Raji (cell line): Measurements from ENCODE around the gene MAPT.

Source experiments
- POLR2A ChIP-seq: IDR thresholded peaks from 2 replicates; pipeline ENCODE4 v1.6.1; 2011; ENCODE audit warnings: low read depth, low read length, control low read depth; ENCODE audit not compliant: insufficient read depth

The MAPT gene

GRCh38 chr17:45894022-45894784 is at the start of gene MAPT:
TSS of gene MAPT (plus strand) at chr17:45894554. CDS start at chr17:45962338, 67,784 bp downstream.
- TF ChIP-seq POLR2A, result no peak

GRCh38 chr17:45844695-45845375 is 49.5 kb upstream of the MAPT start, which contains the start of gene SPPL2C:
TSS of gene SPPL2C (plus strand) at chr17:45844881. CDS start at chr17:45844907, 26 bp downstream.
- no peak for TF ChIP-seq POLR2A

GRCh38 chr17:45845376-45846185 is 48.8 kb upstream of the MAPT start:
- TF ChIP-seq POLR2A, result no peak

GRCh38 chr17:45846223-45846622 is 48.1 kb upstream of the MAPT start:
- TF ChIP-seq POLR2A, result no peak

GRCh38 chr17:45846646-45847045 is 47.7 kb upstream of the MAPT start:
- TF ChIP-seq POLR2A, result no peak

GRCh38 chr17:45847101-45847500 is 47.3 kb upstream of the MAPT start:
- TF ChIP-seq POLR2A, result no peak

- TF ChIP-seq POLR2A, result no peak
Observed at GRCh38 chr17:45847747-45848146, 46.6 kb upstream of the MAPT start.

- TF ChIP-seq POLR2A, result no peak
Observed at GRCh38 chr17:45848405-45848804, 45.9 kb upstream of the MAPT start.

- TF ChIP-seq POLR2A, result no peak
Observed at GRCh38 chr17:45848868-45849535, 45.4 kb upstream of the MAPT start.

- no peak for TF ChIP-seq POLR2A
Observed at GRCh38 chr17:45849536-45849990, 44.8 kb upstream of the MAPT start.

GRCh38 chr17:45850011-45850410 is 44.3 kb upstream of the MAPT start:
- no peak for TF ChIP-seq POLR2A

GRCh38 chr17:45850468-45850867 is 43.9 kb upstream of the MAPT start:
- TF ChIP-seq POLR2A, result no peak

GRCh38 chr17:45851022-45851421 is 43.3 kb upstream of the MAPT start:
- TF ChIP-seq POLR2A, result no peak

- TF ChIP-seq POLR2A, result no peak
Observed at GRCh38 chr17:45851464-45851863, 42.9 kb upstream of the MAPT start.

- TF ChIP-seq POLR2A, result no peak
Observed at GRCh38 chr17:45851873-45852272, 42.5 kb upstream of the MAPT start.
